Suppressor macrophage treated with lipopolysaccharide for 1 hour (primary cell): ENCODE results near the gene LYZ.
"Not testable (repeated sequence)": the region's sequence is repeated elsewhere in the genome, so short reads cannot be mapped to it uniquely, and the experiment has no call there.

Experiments
- DNase-seq, 3 donors: peaks; one replicate each; pipeline ENCODE4 v3.0.0-alpha.2; 2020 to 2022

The LYZ gene

DNA sequence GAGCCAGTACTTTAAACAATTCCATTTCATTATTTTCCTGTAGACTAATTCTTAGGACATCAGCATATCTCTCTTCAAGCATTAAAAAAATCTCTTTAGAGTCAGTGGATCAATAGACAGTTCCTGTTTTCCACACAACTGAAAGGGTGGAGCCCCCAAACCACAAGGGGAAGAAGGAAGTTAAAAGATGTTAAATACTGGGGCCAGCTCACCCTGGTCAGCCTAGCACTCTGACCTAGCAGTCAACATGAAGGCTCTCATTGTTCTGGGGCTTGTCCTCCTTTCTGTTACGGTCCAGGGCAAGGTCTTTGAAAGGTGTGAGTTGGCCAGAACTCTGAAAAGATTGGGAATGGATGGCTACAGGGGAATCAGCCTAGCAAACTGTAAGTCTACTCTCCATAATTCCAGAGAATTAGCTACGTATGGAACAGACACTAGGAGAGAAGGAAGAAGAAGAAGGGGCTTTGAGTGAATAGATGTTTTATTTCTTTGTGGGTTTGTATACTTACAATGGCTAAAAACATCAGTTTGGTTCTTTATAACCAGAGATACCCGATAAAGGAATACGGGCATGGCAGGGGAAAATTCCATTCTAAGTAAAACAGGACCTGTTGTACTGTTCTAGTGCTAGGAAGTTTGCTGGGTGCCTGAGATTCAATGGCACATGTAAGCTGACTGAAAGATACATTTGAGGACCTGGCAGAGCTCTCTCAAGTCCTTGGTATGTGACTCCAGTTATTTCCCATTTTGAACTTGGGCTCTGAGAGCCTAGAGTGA lies at the start of gene LYZ:
Gene LYZ, plus strand, starts transcription at position 220 of the 777 bp plus-strand sequence. Its CDS starts 28 bp downstream, at position 248.
- DNase-seq, result peak; percentile 84 to 90 (median 90)

GRCh38 chr12:69298947-69299346 lies 49.2 kb upstream of the LYZ start:
- no peak for DNase-seq

DNA sequence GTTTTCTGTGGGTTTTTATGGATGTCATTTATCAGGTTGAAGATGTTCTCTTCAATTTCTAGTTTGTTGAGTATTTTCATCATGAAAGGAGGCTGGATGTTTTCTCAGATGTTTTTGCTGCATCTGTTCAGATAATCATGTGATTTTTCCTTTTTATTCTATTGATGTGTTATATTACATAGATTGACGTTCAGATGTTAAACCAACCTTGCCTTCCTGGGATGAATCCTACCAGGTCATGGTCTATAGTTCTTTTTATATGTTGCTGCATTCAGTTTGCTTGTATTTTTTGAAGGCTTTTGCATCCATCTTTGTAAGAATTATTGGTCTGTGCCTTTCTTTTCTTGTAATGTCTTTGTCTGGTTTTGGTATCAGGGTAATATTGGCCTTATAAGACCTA lies 43.9 kb upstream of the LYZ start:
- no peak for DNase-seq

DNA sequence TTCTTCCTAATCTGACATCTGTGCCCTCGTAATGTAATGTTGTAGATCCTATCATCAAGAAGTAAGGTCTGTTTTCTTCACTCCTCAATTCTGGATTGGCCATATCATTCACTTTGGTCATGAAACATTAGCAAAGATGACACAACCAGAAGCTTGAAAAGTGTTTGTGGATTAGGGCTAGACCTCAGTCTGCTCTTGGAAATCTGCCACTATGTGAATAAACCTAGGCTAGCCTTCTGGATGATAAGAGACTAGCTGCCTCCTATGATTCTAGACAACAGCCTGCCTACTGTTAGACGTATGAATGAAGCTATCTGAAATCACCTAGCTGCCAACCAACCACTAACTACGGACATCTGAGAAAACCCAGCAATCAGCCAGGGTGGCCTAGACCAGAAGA lies 38.7 kb upstream of the LYZ start:
- no peak for DNase-seq

DNA sequence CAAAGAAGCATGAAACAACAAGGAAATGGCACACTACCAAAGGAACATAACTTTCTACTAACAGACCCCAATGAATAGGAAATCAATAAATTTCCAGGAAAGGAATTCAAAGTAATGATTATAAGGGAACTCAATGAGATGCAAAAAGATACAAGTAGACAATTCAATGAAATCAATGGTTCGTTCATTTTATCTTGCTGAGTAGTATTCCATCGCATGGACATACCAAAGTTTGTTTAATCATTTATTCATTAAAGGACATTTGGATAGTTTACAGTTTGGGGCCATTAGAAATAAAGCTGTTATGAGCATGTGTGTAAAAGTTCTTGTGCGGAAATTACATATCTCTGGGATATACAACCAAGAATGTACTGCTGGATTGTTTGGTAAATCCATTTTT lies 35.0 kb upstream of the LYZ start:
- DNase-seq, result no peak

DNA sequence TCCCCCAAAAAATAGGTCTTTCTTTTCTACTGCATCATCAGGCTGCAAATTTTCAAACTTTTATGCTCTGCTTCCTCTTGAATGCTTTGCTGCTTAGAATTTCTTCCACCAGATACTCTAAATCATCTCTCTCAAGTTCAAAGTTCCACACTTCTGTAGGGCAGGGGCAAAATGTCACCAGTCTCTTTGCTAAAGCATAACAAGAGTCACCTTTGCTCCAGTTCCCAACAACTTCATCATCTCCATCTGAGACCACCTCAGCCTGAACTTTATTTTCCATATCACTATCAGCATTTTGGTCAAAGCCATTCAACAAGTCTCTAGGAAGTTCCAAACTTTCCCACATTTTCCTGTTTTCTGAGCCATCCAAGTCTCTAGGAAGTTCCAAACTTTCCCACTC lies 31.4 kb upstream of the LYZ start:
- DNase-seq, result not testable (repeated sequence)

DNA sequence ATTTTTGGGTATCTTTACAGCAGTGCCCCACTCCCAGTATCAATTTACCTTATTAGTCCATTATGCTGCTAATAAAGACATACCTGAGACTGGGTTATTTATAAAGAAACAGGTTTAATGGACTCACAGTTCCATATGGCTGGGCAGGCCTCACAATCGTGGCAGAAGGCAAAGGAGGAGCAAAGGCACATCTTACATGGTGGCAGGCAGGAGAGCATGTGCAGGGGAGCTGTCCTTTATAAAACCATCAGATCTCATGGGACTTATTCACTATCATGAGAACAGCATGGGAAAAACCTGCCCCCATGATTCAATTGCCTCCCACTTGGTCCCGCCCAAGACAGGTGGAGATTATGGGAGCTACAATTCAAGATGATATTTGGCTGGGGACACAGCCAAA lies 30.9 kb upstream of the LYZ start:
- not testable (repeated sequence) for DNase-seq

DNA sequence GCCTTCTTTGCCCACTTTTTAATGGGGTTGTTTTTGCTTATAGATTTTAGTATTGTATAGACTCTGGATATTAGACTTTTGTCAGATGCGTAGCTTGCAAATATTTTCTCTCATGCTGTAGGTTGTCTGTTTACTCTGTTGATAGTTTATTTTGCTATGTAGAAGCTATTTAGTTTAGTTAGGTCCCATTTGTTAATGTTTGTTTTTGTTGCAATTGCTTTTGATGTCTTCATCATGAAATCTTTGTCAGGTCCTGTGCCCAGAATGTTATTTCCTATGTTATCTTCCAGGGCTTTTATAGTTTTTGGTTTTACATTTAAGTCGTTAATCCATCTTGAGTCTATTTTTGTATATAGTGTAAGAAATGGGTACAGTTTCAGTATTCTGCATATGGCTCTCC lies 30.0 kb upstream of the LYZ start:
- no peak for DNase-seq

DNA sequence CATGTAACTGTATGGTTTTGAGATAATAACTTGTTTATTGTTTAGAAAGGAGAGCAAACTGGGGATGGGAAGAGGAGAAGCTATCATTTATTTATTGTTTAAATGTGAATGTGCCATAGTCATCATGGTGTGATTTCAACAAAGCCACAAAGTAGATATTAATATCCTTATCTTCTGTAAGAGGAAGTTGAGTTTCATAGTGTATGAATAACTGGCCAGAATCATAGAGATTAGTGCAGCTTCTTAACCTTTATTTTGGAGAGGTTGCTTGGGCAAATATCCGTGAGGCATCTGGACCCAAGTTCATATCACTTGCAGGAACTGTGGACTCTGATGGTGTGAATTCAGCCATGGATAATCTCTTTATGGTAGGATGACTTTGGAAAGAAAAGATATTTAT lies 26.8 kb upstream of the LYZ start:
- peak in 1 of 3 donors; percentile 27 for DNase-seq

GRCh38 chr12:69324797-69325466 lies 23.2 kb upstream of the LYZ start:
- peak; percentile 43 to 72 (median 70) for DNase-seq

GRCh38 chr12:69328426-69328825 lies 19.8 kb upstream of the LYZ start:
- DNase-seq, result peak; percentile 41 to 84 (median 68)

DNA sequence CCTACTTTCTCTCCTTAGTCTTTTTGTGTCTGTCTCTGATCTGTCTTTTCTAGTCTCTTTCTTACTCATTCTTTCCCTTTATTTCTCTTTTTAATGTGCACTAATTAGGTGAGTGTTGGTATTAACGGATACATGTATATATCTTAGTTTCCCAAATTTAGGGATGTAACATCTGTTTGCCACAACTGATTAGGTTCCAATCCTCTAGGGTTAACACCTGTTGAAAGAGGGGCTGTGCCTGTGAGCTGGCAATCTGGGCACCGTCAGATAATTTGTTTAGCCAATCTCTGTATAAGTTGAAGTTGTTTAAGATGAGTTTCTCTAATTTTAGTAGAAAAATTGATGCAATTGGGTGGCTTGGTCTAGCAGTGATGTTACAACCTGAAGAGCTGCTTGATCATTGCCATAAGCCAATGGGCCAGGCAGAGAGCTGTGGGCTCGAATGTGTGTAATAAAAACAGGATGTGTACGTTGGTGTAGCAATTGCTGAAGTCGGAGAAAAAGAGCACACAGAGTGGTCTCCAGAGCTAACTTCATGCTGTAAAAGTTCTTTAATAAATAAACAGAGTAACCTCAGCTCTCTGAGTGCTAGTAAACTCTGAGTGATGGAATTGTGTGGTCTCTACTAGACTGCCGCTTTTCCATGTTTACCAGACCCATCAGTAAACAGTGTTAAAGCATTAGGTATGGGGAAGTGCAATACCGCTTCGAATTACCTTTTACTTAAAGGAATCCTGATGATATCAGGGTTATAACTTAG lies 18.3 kb upstream of the LYZ start:
- DNase-seq, result peak; percentile 19 to 55 (median 47)

DNA sequence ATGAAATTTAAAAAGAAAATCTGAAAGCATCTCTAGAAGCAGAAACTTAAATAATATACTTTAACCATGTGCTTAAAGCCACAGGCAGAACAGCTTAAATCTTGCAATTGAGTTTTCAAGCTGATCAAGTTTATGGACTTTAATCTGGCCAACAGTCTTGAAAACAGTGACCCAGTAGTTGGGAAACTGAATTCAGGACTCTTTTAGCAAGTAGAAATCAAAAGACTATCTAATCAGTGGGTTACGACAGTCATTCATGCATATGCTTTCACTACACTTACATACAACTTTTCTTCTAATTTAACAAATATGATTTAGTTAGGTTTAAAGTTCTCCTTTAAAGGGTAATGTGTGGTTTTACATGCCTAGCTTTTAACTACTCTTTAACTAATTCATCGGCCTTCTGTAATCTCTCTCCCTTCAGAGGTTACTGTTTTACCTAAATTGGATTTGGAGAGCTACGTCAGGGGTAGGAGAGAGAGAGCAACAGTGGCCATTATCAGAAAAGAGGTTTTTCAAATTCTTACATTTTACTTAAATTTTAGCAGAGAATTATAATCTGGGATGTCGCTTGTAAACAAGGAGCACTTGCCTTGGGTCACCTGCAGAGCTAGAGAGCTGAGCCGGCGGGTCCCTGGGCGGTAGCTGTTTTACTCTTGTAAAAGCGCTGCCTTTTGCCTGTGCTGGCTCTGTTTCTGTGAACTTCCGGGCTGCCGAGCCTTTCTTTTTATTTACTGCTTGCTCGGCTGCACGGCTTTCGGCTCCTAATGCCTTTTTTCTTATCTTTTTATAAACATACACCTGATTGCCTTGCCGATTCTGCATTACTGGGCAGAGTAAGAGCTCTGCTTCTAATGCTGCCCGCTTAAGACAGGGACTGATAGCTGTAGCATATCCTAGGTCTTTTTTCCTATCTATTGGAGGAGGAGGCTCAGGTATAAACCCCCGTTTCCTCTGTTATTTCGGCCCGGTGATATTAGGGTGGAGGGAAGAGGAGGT lies 17.4 kb upstream of the LYZ start:
- peak; percentile 19 to 41 (median 19) for DNase-seq

- peak; percentile 80 to 88 (median 87) for DNase-seq
Observed at GRCh38 chr12:69331519-69331908, 16.7 kb upstream of the LYZ start.

- DNase-seq, result no peak
Observed at GRCh38 chr12:69331909-69332684, 16.1 kb upstream of the LYZ start.

GRCh38 chr12:69332815-69333358 lies 15.3 kb upstream of the LYZ start:
- no peak for DNase-seq

DNA sequence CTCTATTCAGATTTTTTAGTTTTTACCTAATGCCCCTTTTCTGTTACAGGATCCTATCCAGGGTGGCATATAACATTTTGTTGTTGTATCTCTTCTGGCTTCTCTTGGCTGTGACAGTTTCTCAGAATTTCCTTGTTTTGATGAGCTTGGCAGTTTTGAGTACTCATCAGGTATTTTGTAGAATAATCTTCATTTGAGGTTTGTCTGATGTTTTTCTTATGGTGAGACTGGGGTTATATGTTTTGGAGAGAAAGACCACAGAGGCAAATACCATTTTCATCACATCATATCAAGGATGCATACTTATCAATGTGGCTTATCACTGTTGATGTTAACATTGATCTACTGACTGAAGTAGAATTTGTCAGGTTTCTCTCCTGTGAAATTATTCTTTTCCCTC lies 14.0 kb upstream of the LYZ start:
- DNase-seq, result no peak

GRCh38 chr12:69337311-69338090 lies 10.7 kb upstream of the LYZ start:
- DNase-seq, result peak in 1 of 3 donors; percentile 47

DNA sequence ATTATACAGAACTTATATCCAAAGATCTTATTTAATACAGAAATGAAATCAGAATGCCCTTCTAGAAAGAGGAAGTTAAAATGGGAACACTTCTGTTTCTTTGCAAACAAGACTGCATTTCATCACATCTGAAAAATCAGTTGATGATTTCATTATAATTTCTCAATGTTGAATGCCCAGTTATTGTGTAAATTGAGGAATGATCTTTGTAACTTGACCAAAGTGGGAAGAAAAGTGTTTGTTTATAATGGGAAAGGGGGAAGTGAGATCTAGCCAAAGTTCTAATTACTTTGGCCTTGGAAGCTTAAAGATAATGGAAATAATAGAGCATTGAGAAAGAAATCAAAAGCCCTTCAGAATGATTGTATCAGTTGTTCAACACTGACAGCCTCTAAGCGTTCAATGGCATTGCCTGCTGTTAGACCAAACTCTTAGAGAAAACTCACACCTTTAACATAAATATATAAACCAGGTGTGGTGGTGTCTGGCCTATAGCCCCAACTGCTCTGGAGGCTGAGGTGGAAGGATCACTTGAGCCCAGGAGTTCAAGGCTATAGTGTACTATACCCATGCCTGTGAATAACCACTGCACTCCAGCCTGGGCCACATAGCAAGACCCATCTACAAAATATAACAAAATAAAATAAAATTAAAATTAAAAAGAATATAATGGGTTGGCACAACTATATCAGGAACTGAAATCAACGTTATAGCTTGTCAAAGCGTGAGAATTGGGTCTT lies 9.9 kb upstream of the LYZ start:
- peak; percentile 65 to 97 (median 96) for DNase-seq

GRCh38 chr12:69338936-69339335 lies 9.2 kb upstream of the LYZ start:
- DNase-seq, result peak in 1 of 3 donors; percentile 60
